Heart right ventricle (tissue), 16 donors: ENCODE results near the gene ZNF594. TPM values are rescaled to one million over a fixed set of nuclear protein-coding genes. Genes with fewer than 3 reads are reported as not detected.

Source experiments
- ATAC-seq, 8 donors: fragments of 200-7000 bp; cut with Tn5 transposase; one replicate each; pipeline ENCODE4 v1.9.1; 2020; ENCODE audit warnings: mild to moderate bottlenecking in 8 of 8, moderate library complexity in 8 of 8, moderate number of reproducible peaks in 1 of 8
- DNase-seq, 2 donors: peaks; one replicate each; pipeline ENCODE4 v3.0.0-alpha.2; 2020
- H3K27ac ChIP-seq, 10 donors: fragments of 200-600 bp; sonication (generic) in 2 of 10; one replicate each; pipeline versions ENCODE4 v1.5.0 to v1.8.0; 2020 to 2022; ENCODE audit warnings: mild to moderate bottlenecking in 3 of 10
- H3K27me3 ChIP-seq, 7 donors: fragments of 200-600 bp; one replicate each; pipeline ENCODE4 v1.8.0; 2021 to 2022; ENCODE audit warnings: mild to moderate bottlenecking in 2 of 7
- H3K36me3 ChIP-seq, 9 donors: fragments of 200-600 bp; sonication (generic) in 1 of 9; one replicate each; pipeline versions ENCODE4 v1.5.0 to v1.8.0; 2020 to 2022; ENCODE audit warnings: mild to moderate bottlenecking in 2 of 9
- H3K4me1 ChIP-seq, 9 donors: fragments of 200-600 bp; sonication (generic) in 1 of 9; one replicate each; pipeline versions ENCODE4 v1.5.0 to v1.8.0; 2020 to 2022; ENCODE audit warnings: mild to moderate bottlenecking in 4 of 9
- H3K4me3 ChIP-seq, 10 donors: fragments of 200-600 bp; sonication (generic) in 2 of 10; one replicate each; pipeline versions ENCODE4 v1.5.0 to v1.8.0; 2020 to 2022; ENCODE audit warnings: mild to moderate bottlenecking in 7 of 10, moderate library complexity in 2 of 10
- H3K9me3 ChIP-seq, 11 donors: fragments of 200-600 bp in 10 of 11; sonication (generic) in 2 of 11; one replicate each; pipeline versions ENCODE4 v1.5.0 to v1.8.0; 2013 to 2022; ENCODE audit warnings: mild to moderate bottlenecking in 2 of 11, control low read depth in 1 of 11, moderate library complexity in 1 of 11
- WGBS, 2 donors: extraction: QIAGEN DNeasy Blood & Tissue Kit; methylation state at CpG; one replicate each; pipeline ENCODE4 v1.1.7; 2013; ENCODE audit warnings: inconsistent platforms in 1 of 2; 5-methylcytosine and 5-hydroxymethylcytosine counted together
- intact Hi-C, 10 donors: fragments of 100-400 bp; cut with DNase I; formaldehyde crosslinking; loops; one replicate each; pipeline versions ENCODE4 v1.11.1 to v1.14.2; 2022
- polyA plus RNA-seq, 2 donors: library from polyadenylated mRNA; stranded (reverse); fragments of 200-250 nt; gene quantifications; one replicate each; pipeline ENCODE4 v1.2.3, GENCODE V29; 2013
- total RNA-seq, 10 donors: library from RNA; stranded (reverse); fragmentation: NEBNext Ultra II Directional in 3 of 10; extraction: Animal tissue kit (Norgen Biotek cat#: 25700) in 3 of 10; gene quantifications; one replicate each; pipeline versions ENCODE4 v1.2.1 to v1.2.4, GENCODE V29; 2021 to 2023
- TF ChIP-seq, protein P1 (sequence below), 9 donors: fragments of 200-600 bp; sonication (generic) in 2 of 9; IDR thresholded peaks; one replicate each; pipeline versions ENCODE4 v1.5.0 to v1.8.0; 2021 to 2022; ENCODE audit warnings: antibody characterized with exemption in 9 of 9, mild to moderate bottlenecking in 5 of 9, moderate library complexity in 1 of 9
- donor health status: Arrhythmogenic right ventricular cardiomyopathy.
- donor health status: ischemic (EF 13 %, LVEDD 7.1; RV severe dilation, severe dysfunction).
- donor health status: healthy with polysubstance abuse.
- donor health status: DM: no; HTN: yes; CAD: no.
- donor health status: DM: no; HTN: no; CAD: no.
- donor health status: ischemic (EF 25% LVEDD 6.9; RV normal size, moderate dysfunction).
- donor health status: ischemic (EF 25% LVEDD 5.7; RV mildly dilated, moderate dysfunction).
- donor health status: healthy.
- donor health status: DM: yes; HTN: yes; CAD: no.
- donor health status: Ischemic cardiomyopathy.
- donor health status: ischemic (EF 35%, LVEDD 5.7; RV mildly dilated, moderate dysfunction).
- donor health status: nonischemic (EF 11% LVEDD 7.7; RV severe dilation, severe dysfunction).
- donor health status: DM: yes; HTN: yes; CAD: no.
- donor health status: PGD.
- donor health status: ischemic (EF 29% LVEDD 5.4; RV normal size, mild dysfunction).
- donor health status: nonischemic (EF 23%, LVEDD 6.1; RV moderate dilation, normal function).

ZNF594 gene
- total and polyA plus RNA-seq, 12 donors: 1.4 to 9.1 (median 6.7) TPM

- TF ChIP-seq, protein P1, sequence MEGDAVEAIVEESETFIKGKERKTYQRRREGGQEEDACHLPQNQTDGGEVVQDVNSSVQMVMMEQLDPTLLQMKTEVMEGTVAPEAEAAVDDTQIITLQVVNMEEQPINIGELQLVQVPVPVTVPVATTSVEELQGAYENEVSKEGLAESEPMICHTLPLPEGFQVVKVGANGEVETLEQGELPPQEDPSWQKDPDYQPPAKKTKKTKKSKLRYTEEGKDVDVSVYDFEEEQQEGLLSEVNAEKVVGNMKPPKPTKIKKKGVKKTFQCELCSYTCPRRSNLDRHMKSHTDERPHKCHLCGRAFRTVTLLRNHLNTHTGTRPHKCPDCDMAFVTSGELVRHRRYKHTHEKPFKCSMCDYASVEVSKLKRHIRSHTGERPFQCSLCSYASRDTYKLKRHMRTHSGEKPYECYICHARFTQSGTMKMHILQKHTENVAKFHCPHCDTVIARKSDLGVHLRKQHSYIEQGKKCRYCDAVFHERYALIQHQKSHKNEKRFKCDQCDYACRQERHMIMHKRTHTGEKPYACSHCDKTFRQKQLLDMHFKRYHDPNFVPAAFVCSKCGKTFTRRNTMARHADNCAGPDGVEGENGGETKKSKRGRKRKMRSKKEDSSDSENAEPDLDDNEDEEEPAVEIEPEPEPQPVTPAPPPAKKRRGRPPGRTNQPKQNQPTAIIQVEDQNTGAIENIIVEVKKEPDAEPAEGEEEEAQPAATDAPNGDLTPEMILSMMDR (IDR thresholded peaks at IDR 0.05): no peak
- H3K4me3 ChIP-seq: no peak overlapping the region
- no peak overlapping the region for H3K27ac ChIP-seq
- peaks cover 0 to 2% (median 0%) of the 10 kb centered on the region in 9 donors for H3K4me1 ChIP-seq
- H3K27me3 ChIP-seq: no peaks in the 10 kb centered on the region
- WGBS, 2 donors: 50 to 64% methylated on average over 2 of the region's 2 CpGs
- intact Hi-C loops: no loop called here
- peaks cover 0 to 3% (median 0%) of the 10 kb centered on the region in 11 donors for H3K9me3 ChIP-seq
- no peak for ATAC-seq
- H3K36me3 ChIP-seq: no peaks in the 10 kb centered on the region
- DNase-seq: no peak
Observed at GRCh38 chr17:5200360-5200759, 8.7 kb upstream of the ZNF594 start.

GRCh38 chr17:5198472-5198871 is 6.8 kb upstream of the ZNF594 start:
- Histone ChIP-seq H3K36me3 (no peaks in the 10 kb centered on the region), H3K27ac (no peak overlapping the region), H3K27me3 (no peaks in the 10 kb centered on the region), H3K9me3 (no peaks in the 10 kb centered on the region), H3K4me3 (no peak overlapping the region), H3K4me1 (peaks cover 0 to 2% (median 0%) of the 10 kb centered on the region in 9 donors)
- TF ChIP-seq, protein P1 (IDR thresholded peaks at IDR 0.05): no peak
- 89 to 90% methylated on average over 7 of the region's 7 CpGs for WGBS, 2 donors
- no peak for ATAC-seq
- no peak for DNase-seq
- intact Hi-C loops: loop anchor here in 1 of 10 donors (5.0 kb wide), 1 partner anchor 39 kb away; no protein-coding TSS in a partner anchor

GRCh38 chr17:5194346-5194745 is 2.7 kb upstream of the ZNF594 start:
- Histone ChIP-seq H3K9me3 (peaks cover 0 to 13% (median 0%) of the 10 kb centered on the region in 11 donors), H3K27ac (no peak overlapping the region), H3K4me3 (no peak overlapping the region), H3K27me3 (no peaks in the 10 kb centered on the region), H3K4me1 (peaks cover 0 to 26% (median 19%) of the 10 kb centered on the region in 9 donors), H3K36me3 (peaks cover 0 to 12% (median 4%) of the 10 kb centered on the region in 9 donors)
- 91% methylated on average over 2 of the region's 2 CpGs for WGBS, 2 donors
- TF ChIP-seq, protein P1 (IDR thresholded peaks at IDR 0.05): no peak
- intact Hi-C loops: loop anchor here in 4 of 10 donors (5.0 kb wide), 2 partner anchors 82 to 88 kb away; partner anchors contain the start of genes ZNF232 (in 3 of the 4) and RABEP1 (in 1 of the 4)
- DNase-seq: no peak
- ATAC-seq: no peak

GRCh38 chr17:5184288-5184687 is 7.4 kb downstream of the ZNF594 start:
- H3K27ac ChIP-seq: no peak overlapping the region
- TF ChIP-seq, protein P1 (IDR thresholded peaks at IDR 0.05): no peak
- DNase-seq (no peak), ATAC-seq (no peak)
- 95 to 100% methylated on average over 2 of the region's 2 CpGs for WGBS, 2 donors
- H3K4me3 ChIP-seq: no peak overlapping the region
- peaks cover 0 to 100% (median 82%) of the 10 kb centered on the region in 11 donors for H3K9me3 ChIP-seq
- intact Hi-C loops: loop anchor here in 2 of 10 donors (5.0 to 10.0 kb wide), 2 partner anchors 89 to 92 kb away; no protein-coding TSS in a partner anchor
- H3K36me3 ChIP-seq: peaks cover 0 to 88% (median 18%) of the 10 kb centered on the region in 9 donors
- no peaks in the 10 kb centered on the region for H3K27me3 ChIP-seq
- H3K4me1 ChIP-seq: no peaks in the 10 kb centered on the region
